Mesendoderm (in vitro differentiated cells): ENCODE measurements around the gene IGF2BP1.

Experiments used
- DNase-seq: peaks from one replicate; pipeline ENCODE4 v3.0.0; 2013
- H2AK5ac ChIP-seq: 2 replicates; pipeline ENCODE4 v1.6.1; 2013; ENCODE audit warnings: low read length, inconsistent platforms
- H2BK120ac ChIP-seq: 2 replicates; pipeline ENCODE4 v1.6.1; 2013; ENCODE audit warnings: low read depth, mild to moderate bottlenecking, low read length, moderate library complexity, mixed read lengths
- H2BK15ac ChIP-seq: replicated peaks from 2 replicates; pipeline ENCODE4 v1.6.1; 2013; ENCODE audit warnings: low read depth, mild to moderate bottlenecking, moderate library complexity
- H2BK5ac ChIP-seq: 2 replicates; pipeline ENCODE4 v1.6.1; 2013; ENCODE audit warnings: low read length, inconsistent platforms
- H3K18ac ChIP-seq: 2 replicates; pipeline ENCODE4 v1.6.1; 2013; ENCODE audit warnings: mild to moderate bottlenecking, low read length, mixed read lengths
- H3K23ac ChIP-seq: one replicate; pipeline ENCODE4 v1.6.1; 2013; ENCODE audit warnings: low read length
- H3K27ac ChIP-seq: 2 replicates; pipeline ENCODE4 v1.5.1; 2013; ENCODE audit warnings: low read depth, mild to moderate bottlenecking, inconsistent platforms, low read length, moderate library complexity
- H3K27me3 ChIP-seq: 2 replicates; pipeline ENCODE4 v1.6.1; 2013; ENCODE audit warnings: low read length, control low read depth, mild to moderate bottlenecking, inconsistent platforms; ENCODE audit not compliant: insufficient read depth, poor library complexity
- H3K36me3 ChIP-seq: 2 replicates; pipeline ENCODE4 v1.6.1; 2013; ENCODE audit warnings: low read length, inconsistent platforms; ENCODE audit not compliant: control insufficient read depth, insufficient read depth
- H3K4ac ChIP-seq: one replicate; pipeline ENCODE4 v1.6.1; 2013; ENCODE audit warnings: low read depth, mild to moderate bottlenecking, low read length, moderate library complexity
- H3K4me1 ChIP-seq: 2 replicates; pipeline ENCODE4 v1.6.1; 2013; ENCODE audit warnings: low read depth, low read length, inconsistent platforms; ENCODE audit not compliant: control insufficient read depth
- H3K4me2 ChIP-seq: 2 replicates; pipeline ENCODE4 v1.6.1; 2013; ENCODE audit warnings: low read length
- H3K4me3 ChIP-seq: 2 replicates; pipeline ENCODE4 v1.5.1; 2013; ENCODE audit warnings: mild to moderate bottlenecking, low read length
- H3K56ac ChIP-seq: one replicate; pipeline ENCODE4 v1.6.1; 2013; ENCODE audit warnings: low read length
- H3K79me1 ChIP-seq: 2 replicates; pipeline ENCODE4 v1.6.1; 2013; ENCODE audit warnings: low read length, inconsistent platforms
- H3K79me2 ChIP-seq: 2 replicates; pipeline ENCODE4 v1.6.1; 2013; ENCODE audit warnings: mild to moderate bottlenecking, low read length; ENCODE audit not compliant: control insufficient read depth, insufficient read depth
- H3K9ac ChIP-seq: 2 replicates; pipeline ENCODE4 v1.6.1; 2013; ENCODE audit warnings: low read length, inconsistent platforms
- H4K5ac ChIP-seq: one replicate; pipeline ENCODE4 v1.6.1; 2013; ENCODE audit warnings: low read length
- H4K8ac ChIP-seq: one replicate; pipeline ENCODE4 v1.6.1; 2013; ENCODE audit warnings: low read depth, mild to moderate bottlenecking, control low read depth, low read length, moderate library complexity
- WGBS: extraction: QIAGEN DNeasy Blood & Tissue Kit; methylation state at CpG from one replicate; pipeline ENCODE4 v1.1.7; 2013; ENCODE audit warnings: low lambda C conversion rate, missing lambda C conversion rate; ENCODE audit not compliant: insufficient coverage; ENCODE audit errors: extremely low coverage; 5-methylcytosine and 5-hydroxymethylcytosine counted together

Gene IGF2BP1

GRCh38 chr17:49085565-49086315, 88.6 kb downstream of the IGF2BP1 start:
- Histone ChIP-seq H3K79me1 (no peaks in the 10 kb centered on the region), H3K79me2 (no peaks in the 10 kb centered on the region), H2AK5ac (no peak overlapping the region), H4K8ac (no peak overlapping the region), H3K4me3 (no peak overlapping the region), H3K23ac (no peak overlapping the region), H2BK5ac (no peak overlapping the region), H3K56ac (no peak overlapping the region), H2BK120ac (no peak overlapping the region), H3K4me1 (peaks cover 2% of the 10 kb centered on the region), H3K4ac (no peak overlapping the region), H3K4me2 (no peak overlapping the region), H3K18ac (no peak overlapping the region), H2BK15ac (no peak overlapping the region), H3K27ac (no peak overlapping the region), H3K27me3 (no peaks in the 10 kb centered on the region), H3K9ac (no peak overlapping the region), H3K36me3 (no peaks in the 10 kb centered on the region), H4K5ac (no peak overlapping the region)
- WGBS, result no CpG with 5 or more reads among the region's 5 CpGs
- DNase-seq, result no peak

GRCh38 chr17:49086316-49086605, 89.1 kb downstream of the IGF2BP1 start:
- H2BK120ac ChIP-seq, result no peak overlapping the region
- H2BK5ac ChIP-seq, result no peak overlapping the region
- no peak overlapping the region for H3K9ac ChIP-seq
- H3K18ac ChIP-seq, result no peak overlapping the region
- H3K4ac ChIP-seq, result no peak overlapping the region
- peaks cover 2% of the 10 kb centered on the region for H3K4me1 ChIP-seq
- no peak overlapping the region for H4K8ac ChIP-seq
- no peak overlapping the region for H3K56ac ChIP-seq
- no CpG with 5 or more reads among the region's 1 CpG for WGBS
- H3K79me1 ChIP-seq, result no peaks in the 10 kb centered on the region
- H3K4me2 ChIP-seq, result no peak overlapping the region
- H3K4me3 ChIP-seq, result no peak overlapping the region
- no peak overlapping the region for H3K23ac ChIP-seq
- no peaks in the 10 kb centered on the region for H3K36me3 ChIP-seq
- H4K5ac ChIP-seq, result no peak overlapping the region
- H3K27ac ChIP-seq, result no peak overlapping the region
- no peak overlapping the region for H2BK15ac ChIP-seq
- no peak overlapping the region for H2AK5ac ChIP-seq
- DNase-seq, result no peak
- no peaks in the 10 kb centered on the region for H3K27me3 ChIP-seq
- no peaks in the 10 kb centered on the region for H3K79me2 ChIP-seq

- Histone ChIP-seq H3K79me2 (no peaks in the 10 kb centered on the region), H3K4me1 (peaks cover 3% of the 10 kb centered on the region), H4K8ac (no peak overlapping the region), H3K36me3 (no peaks in the 10 kb centered on the region), H3K23ac (no peak overlapping the region), H3K4me2 (no peak overlapping the region), H2BK5ac (no peak overlapping the region), H3K4me3 (no peak overlapping the region), H3K79me1 (no peaks in the 10 kb centered on the region), H2BK15ac (no peak overlapping the region), H3K4ac (no peak overlapping the region), H3K27me3 (no peaks in the 10 kb centered on the region), H3K56ac (no peak overlapping the region), H4K5ac (no peak overlapping the region), H2BK120ac (no peak overlapping the region), H3K9ac (no peak overlapping the region), H3K27ac (no peak overlapping the region), H3K18ac (no peak overlapping the region), H2AK5ac (no peak overlapping the region)
- DNase-seq, result peak; percentile 42
Measured at GRCh38 chr17:49086649-49087048, 89.5 kb downstream of the IGF2BP1 start.

GRCh38 chr17:49089094-49089493, 91.9 kb downstream of the IGF2BP1 start:
- WGBS, result no CpG with 5 or more reads among the region's 7 CpGs
- Histone ChIP-seq H2BK5ac (no peak overlapping the region), H3K4me3 (no peak overlapping the region), H3K27ac (no peak overlapping the region), H3K4me2 (no peak overlapping the region), H3K56ac (no peak overlapping the region), H3K4me1 (peaks cover 5% of the 10 kb centered on the region), H3K18ac (no peak overlapping the region), H4K8ac (no peak overlapping the region), H2BK120ac (no peak overlapping the region), H3K36me3 (no peaks in the 10 kb centered on the region), H2AK5ac (no peak overlapping the region), H3K9ac (no peak overlapping the region), H2BK15ac (no peak overlapping the region), H3K27me3 (no peaks in the 10 kb centered on the region), H3K79me2 (no peaks in the 10 kb centered on the region), H3K79me1 (no peaks in the 10 kb centered on the region), H4K5ac (no peak overlapping the region), H3K23ac (no peak overlapping the region), H3K4ac (no peak overlapping the region)
- no peak for DNase-seq

- H3K4ac ChIP-seq, result no peak overlapping the region
- no peak overlapping the region for H2BK5ac ChIP-seq
- no peak overlapping the region for H3K4me2 ChIP-seq
- no peak overlapping the region for H3K4me3 ChIP-seq
- H3K79me2 ChIP-seq, result no peaks in the 10 kb centered on the region
- H4K8ac ChIP-seq, result no peak overlapping the region
- no peak overlapping the region for H3K18ac ChIP-seq
- no peak for DNase-seq
- H3K27me3 ChIP-seq, result no peaks in the 10 kb centered on the region
- WGBS, result no CpG with 5 or more reads among the region's 10 CpGs
- H2BK15ac ChIP-seq, result no peak overlapping the region
- no peak overlapping the region for H3K23ac ChIP-seq
- H3K4me1 ChIP-seq, result peaks cover 5% of the 10 kb centered on the region
- no peaks in the 10 kb centered on the region for H3K79me1 ChIP-seq
- no peak overlapping the region for H4K5ac ChIP-seq
- H2BK120ac ChIP-seq, result no peak overlapping the region
- H3K27ac ChIP-seq, result no peak overlapping the region
- H3K56ac ChIP-seq, result no peak overlapping the region
- no peak overlapping the region for H3K9ac ChIP-seq
- H3K36me3 ChIP-seq, result no peaks in the 10 kb centered on the region
- H2AK5ac ChIP-seq, result no peak overlapping the region
Measured at GRCh38 chr17:49090878-49091594, 93.9 kb downstream of the IGF2BP1 start.

GRCh38 chr17:49093131-49093530, 95.9 kb downstream of the IGF2BP1 start:
- Histone ChIP-seq H4K8ac (no peak overlapping the region), H3K9ac (no peak overlapping the region), H3K79me2 (no peaks in the 10 kb centered on the region), H2BK120ac (no peak overlapping the region), H2BK5ac (no peak overlapping the region), H3K4me1 (peaks cover 2% of the 10 kb centered on the region), H3K79me1 (no peaks in the 10 kb centered on the region), H3K27me3 (no peaks in the 10 kb centered on the region), H3K4me2 (no peak overlapping the region), H4K5ac (no peak overlapping the region), H3K27ac (no peak overlapping the region), H2BK15ac (no peak overlapping the region), H3K4me3 (no peak overlapping the region), H3K56ac (no peak overlapping the region), H2AK5ac (no peak overlapping the region), H3K23ac (no peak overlapping the region), H3K4ac (no peak overlapping the region), H3K36me3 (no peaks in the 10 kb centered on the region), H3K18ac (no peak overlapping the region)
- DNase-seq, result no peak
- no CpG with 5 or more reads among the region's 10 CpGs for WGBS
